Gastroesophageal sphincter (tissue), 4 donors: ENCODE results near the gene NPHP4. TPM values are rescaled to one million over a fixed set of nuclear protein-coding genes. Genes with fewer than 3 reads are reported as not detected.

Experiments used
- ATAC-seq: fragments of 150-250 bp; one replicate; pipeline ENCODE4 v1.9.1; 2016; ENCODE audit warnings: mild to moderate bottlenecking, moderate library complexity
- H3K27ac ChIP-seq, 4 donors: fragments of 200-600 bp; sonication (generic) in 3 of 4; 1 replicate in 3 of 4; 2 replicates in 1 of 4; pipeline ENCODE4 v1.5.1; 2016 to 2019
- H3K27me3 ChIP-seq: fragments of 200-600 bp; sonication (generic); one replicate; pipeline ENCODE4 v1.5.1; 2019
- H3K36me3 ChIP-seq, 2 donors: fragments of 200-600 bp; sonication (generic); one replicate each; pipeline ENCODE4 v1.5.1; 2019; ENCODE audit warnings: control low read depth in 1 of 2
- H3K4me1 ChIP-seq, 3 donors: fragments of 200-600 bp; sonication (generic); 1 replicate in 2 of 3; 2 replicates in 1 of 3; pipeline ENCODE4 v1.5.1; 2016 to 2019; ENCODE audit warnings: control low read depth in 2 of 3
- H3K4me3 ChIP-seq, 2 donors: fragments of 200-600 bp; sonication (generic); one replicate each; pipeline ENCODE4 v1.5.1; 2019; ENCODE audit warnings: mild to moderate bottlenecking in 1 of 2, moderate library complexity in 1 of 2
- H3K9me3 ChIP-seq, 3 donors: fragments of 200-600 bp; sonication (generic); one replicate each; pipeline ENCODE4 v1.5.1; 2017 to 2019; ENCODE audit warnings: control low read depth in 2 of 3
- EP300 ChIP-seq: sonication (generic); formaldehyde crosslinking; IDR thresholded peaks from one replicate; pipeline ENCODE4 v1.6.1; 2017; ENCODE audit warnings: antibody characterized with exemption, mild to moderate bottlenecking
- POLR2A ChIP-seq, 2 donors: fragments of 450-650 bp; IDR thresholded peaks; one replicate each; pipeline ENCODE4 v1.6.1; 2017; ENCODE audit warnings: antibody characterized with exemption in 2 of 2, mild to moderate bottlenecking in 2 of 2, moderate library complexity in 1 of 2
- POLR2AphosphoS5 ChIP-seq: sonication (generic); formaldehyde crosslinking; IDR thresholded peaks from one replicate; pipeline ENCODE4 v1.6.1; 2017; ENCODE audit warnings: antibody characterized with exemption
- WGBS, 2 donors: methylation state at CpG; one replicate each; pipeline ENCODE4 v1.1.5; 2018; ENCODE audit warnings: low coverage in 1 of 2; 5-methylcytosine and 5-hydroxymethylcytosine counted together
- total RNA-seq, 4 donors: library from RNA; depleted of rRNA; stranded (reverse); fragments of >200 nt; gene quantifications; one replicate each; pipeline ENCODE4 v1.1.0, GENCODE V29; 2016
- TF ChIP-seq, protein P1 (sequence below), 4 experiments: fragments of 200-600 bp in 2 of 4; fragments of 450-650 bp in 2 of 4; sonication (generic) in 1 of 4; IDR thresholded peaks; one replicate each; pipeline ENCODE4 v1.5.1; 2017 to 2019; ENCODE audit warnings: antibody characterized with exemption in 4 of 4, mild to moderate bottlenecking in 2 of 4, moderate library complexity in 2 of 4

Gene NPHP4
- 1 to 10 TPM; 5.7 to 9.7 (median 6.2) TPM for total RNA-seq

- TF ChIP-seq POLR2AphosphoS5: peak; percentile 26
- TF ChIP-seq, protein P1, sequence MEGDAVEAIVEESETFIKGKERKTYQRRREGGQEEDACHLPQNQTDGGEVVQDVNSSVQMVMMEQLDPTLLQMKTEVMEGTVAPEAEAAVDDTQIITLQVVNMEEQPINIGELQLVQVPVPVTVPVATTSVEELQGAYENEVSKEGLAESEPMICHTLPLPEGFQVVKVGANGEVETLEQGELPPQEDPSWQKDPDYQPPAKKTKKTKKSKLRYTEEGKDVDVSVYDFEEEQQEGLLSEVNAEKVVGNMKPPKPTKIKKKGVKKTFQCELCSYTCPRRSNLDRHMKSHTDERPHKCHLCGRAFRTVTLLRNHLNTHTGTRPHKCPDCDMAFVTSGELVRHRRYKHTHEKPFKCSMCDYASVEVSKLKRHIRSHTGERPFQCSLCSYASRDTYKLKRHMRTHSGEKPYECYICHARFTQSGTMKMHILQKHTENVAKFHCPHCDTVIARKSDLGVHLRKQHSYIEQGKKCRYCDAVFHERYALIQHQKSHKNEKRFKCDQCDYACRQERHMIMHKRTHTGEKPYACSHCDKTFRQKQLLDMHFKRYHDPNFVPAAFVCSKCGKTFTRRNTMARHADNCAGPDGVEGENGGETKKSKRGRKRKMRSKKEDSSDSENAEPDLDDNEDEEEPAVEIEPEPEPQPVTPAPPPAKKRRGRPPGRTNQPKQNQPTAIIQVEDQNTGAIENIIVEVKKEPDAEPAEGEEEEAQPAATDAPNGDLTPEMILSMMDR (IDR thresholded peaks at IDR 0.05): peak in 1 of 4 experiments; percentile 31
- TF ChIP-seq POLR2A (IDR thresholded peaks at IDR 0.05): peak in 1 of 2 donors; percentile 43
- no peak for TF ChIP-seq EP300
- H3K9me3 ChIP-seq: no peaks in the 10 kb centered on the region
- peak; percentile 99 for ATAC-seq
- 0% methylated on average over 1 of the region's 94 CpGs for WGBS, 2 donors
- H3K36me3 ChIP-seq: peaks cover 0 to 10% of the 10 kb centered on the region in 2 donors
- no peaks in the 10 kb centered on the region for H3K27me3 ChIP-seq
- H3K4me3 ChIP-seq: peak within 1 kb of the TSS; percentile 60 to 88
- peaks cover 0 to 33% (median 17%) of the 10 kb centered on the region in 3 donors for H3K4me1 ChIP-seq
- peak within 1 kb of the TSS; percentile 74 to 97 (median 92) for H3K27ac ChIP-seq
Observed at GRCh38 chr1:5992026-5992813, at the start of gene NPHP4. TSS of gene NPHP4 (minus strand) at chr1:5992425. CDS start at chr1:5986289, 6,136 bp downstream.

GRCh38 chr1:6041432-6042062 lies 49.3 kb upstream of the NPHP4 start:
- no peak overlapping the region for H3K4me3 ChIP-seq
- peaks cover 0 to 20% of the 10 kb centered on the region in 2 donors for H3K36me3 ChIP-seq
- 40 to 80% methylated on average over 2 to 4 of the region's 20 CpGs for WGBS, 2 donors
- no peak for TF ChIP-seq POLR2A (IDR thresholded peaks at IDR 0.05)
- TF ChIP-seq, protein P1 (IDR thresholded peaks at IDR 0.05): peak in 2 of 4 experiments; percentile 16 to 57
- no peaks in the 10 kb centered on the region for H3K9me3 ChIP-seq
- H3K27me3 ChIP-seq: peaks cover 4% of the 10 kb centered on the region
- no peaks in the 10 kb centered on the region for H3K4me1 ChIP-seq
- no peak overlapping the region for H3K27ac ChIP-seq
- ATAC-seq: no peak

DNA sequence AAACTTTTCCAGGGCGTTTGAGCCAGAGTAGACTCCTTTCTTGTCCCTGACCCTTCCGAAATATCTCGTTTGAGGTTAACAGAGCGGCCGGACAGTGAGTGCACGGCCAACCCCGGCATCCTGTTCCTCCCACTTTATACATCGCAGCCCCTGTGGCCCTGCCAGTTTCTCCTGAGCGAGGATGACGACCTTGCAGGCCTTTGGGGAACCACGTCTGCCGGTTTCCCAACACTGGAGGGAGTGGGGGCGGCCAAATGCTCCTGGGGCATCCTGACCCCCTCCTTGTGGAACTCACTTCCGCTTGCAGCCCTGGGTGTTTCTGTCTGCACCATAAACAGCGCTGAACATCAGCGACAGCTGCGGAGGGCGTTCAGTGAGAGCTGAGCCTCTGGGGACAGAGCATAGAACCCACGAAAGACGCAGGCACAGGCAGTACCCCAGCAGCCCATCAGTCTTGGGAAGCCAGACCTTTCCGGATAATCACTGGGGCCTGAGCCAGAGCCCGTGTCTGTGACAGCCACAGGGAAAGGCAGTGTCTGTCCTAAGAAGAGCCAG lies 48.7 kb upstream of the NPHP4 start:
- H3K4me1 ChIP-seq: no peaks in the 10 kb centered on the region
- no peaks in the 10 kb centered on the region for H3K9me3 ChIP-seq
- 80 to 96% methylated on average over 5 to 10 of the region's 22 CpGs for WGBS, 2 donors
- ATAC-seq: no peak
- H3K4me3 ChIP-seq: no peak overlapping the region
- H3K27me3 ChIP-seq: peaks cover 4% of the 10 kb centered on the region
- H3K27ac ChIP-seq: no peak overlapping the region
- no peak for TF ChIP-seq POLR2AphosphoS5
- no peak for TF ChIP-seq EP300
- no peak for TF ChIP-seq POLR2A (IDR thresholded peaks at IDR 0.05)
- TF ChIP-seq, protein P1 (IDR thresholded peaks at IDR 0.05): no peak
- H3K36me3 ChIP-seq: peaks cover 0 to 20% of the 10 kb centered on the region in 2 donors

- Histone ChIP-seq H3K4me3 (no peak overlapping the region), H3K4me1 (no peaks in the 10 kb centered on the region), H3K36me3 (peaks cover 0 to 20% of the 10 kb centered on the region in 2 donors), H3K27me3 (peaks cover 4% of the 10 kb centered on the region), H3K27ac (no peak overlapping the region), H3K9me3 (no peaks in the 10 kb centered on the region)
- no peak for TF ChIP-seq EP300
- no peak for ATAC-seq
- 80 to 100% methylated on average over 1 to 11 of the region's 15 CpGs for WGBS, 2 donors
Observed at GRCh38 chr1:6040444-6040843, 48.2 kb upstream of the NPHP4 start.

- peaks cover 0 to 20% of the 10 kb centered on the region in 2 donors for H3K36me3 ChIP-seq
- no peaks in the 10 kb centered on the region for H3K9me3 ChIP-seq
- 98% methylated on average over 6 of the region's 15 CpGs; no CpG with 5 or more reads in 1 of the 2 donors for WGBS, 2 donors
- TF ChIP-seq POLR2AphosphoS5 (no peak), POLR2A (IDR thresholded peaks at IDR 0.05) (no peak), EP300 (no peak)
- TF ChIP-seq, protein P1 (IDR thresholded peaks at IDR 0.05): no peak
- no peaks in the 10 kb centered on the region for H3K4me1 ChIP-seq
- H3K27ac ChIP-seq: no peak overlapping the region
- peaks cover 8% of the 10 kb centered on the region for H3K27me3 ChIP-seq
- no peak for ATAC-seq
- H3K4me3 ChIP-seq: no peak overlapping the region
Observed at GRCh38 chr1:6039031-6039430, 46.8 kb upstream of the NPHP4 start.
